Measurements from ENCODE around the gene TTC7B. TPM values are rescaled to one million over a fixed set of nuclear protein-coding genes. Genes with fewer than 3 reads are reported as not detected.

TTC7B gene
- total RNA-seq, 1 experiment from 2014 or later, result 40.9 TPM

GRCh38 chr14:90564496-90564895 lies 251.7 kb downstream of the TTC7B start:
- ATAC-seq (no peak), DNase-seq (ENCODE audit: low read depth, low spot score) (no peak)
- no TSS peak for BruUV-seq (replicated peaks)
- Histone ChIP-seq H3K4me3 (ENCODE audit: low read depth in 2 of 2, low read length in 2 of 2) (no peak overlapping the region), H3K27me3 (ENCODE audit: control insufficient read depth, insufficient read depth, low read length) (no peaks in the 10 kb centered on the region), H3K36me3 (ENCODE audit: control insufficient read depth, insufficient read depth, low read length) (no peaks in the 10 kb centered on the region), H3K9me3 (ENCODE audit: control insufficient read depth, insufficient read depth, low read depth, low read length) (no peaks in the 10 kb centered on the region), H3K4me1 (ENCODE audit: control insufficient read depth, insufficient read depth, low read length) (no peaks in the 10 kb centered on the region), H3K27ac (ENCODE audit: low read length) (no peak overlapping the region)
- intact Hi-C loops (cut with micrococcal nuclease; ENCODE audit: unreplicated experiment), result no loop called here
- TF ChIP-seq SIN3A (IDR thresholded peaks at IDR 0.05; ENCODE audit: borderline replicate concordance, insufficient read depth, low read depth, low read length), result no peak
- TF ChIP-seq POLR2AphosphoS5 (IDR thresholded peaks at IDR 0.05; ENCODE audit: low read depth, low read length), result no peak
- TF ChIP-seq, protein P1, sequence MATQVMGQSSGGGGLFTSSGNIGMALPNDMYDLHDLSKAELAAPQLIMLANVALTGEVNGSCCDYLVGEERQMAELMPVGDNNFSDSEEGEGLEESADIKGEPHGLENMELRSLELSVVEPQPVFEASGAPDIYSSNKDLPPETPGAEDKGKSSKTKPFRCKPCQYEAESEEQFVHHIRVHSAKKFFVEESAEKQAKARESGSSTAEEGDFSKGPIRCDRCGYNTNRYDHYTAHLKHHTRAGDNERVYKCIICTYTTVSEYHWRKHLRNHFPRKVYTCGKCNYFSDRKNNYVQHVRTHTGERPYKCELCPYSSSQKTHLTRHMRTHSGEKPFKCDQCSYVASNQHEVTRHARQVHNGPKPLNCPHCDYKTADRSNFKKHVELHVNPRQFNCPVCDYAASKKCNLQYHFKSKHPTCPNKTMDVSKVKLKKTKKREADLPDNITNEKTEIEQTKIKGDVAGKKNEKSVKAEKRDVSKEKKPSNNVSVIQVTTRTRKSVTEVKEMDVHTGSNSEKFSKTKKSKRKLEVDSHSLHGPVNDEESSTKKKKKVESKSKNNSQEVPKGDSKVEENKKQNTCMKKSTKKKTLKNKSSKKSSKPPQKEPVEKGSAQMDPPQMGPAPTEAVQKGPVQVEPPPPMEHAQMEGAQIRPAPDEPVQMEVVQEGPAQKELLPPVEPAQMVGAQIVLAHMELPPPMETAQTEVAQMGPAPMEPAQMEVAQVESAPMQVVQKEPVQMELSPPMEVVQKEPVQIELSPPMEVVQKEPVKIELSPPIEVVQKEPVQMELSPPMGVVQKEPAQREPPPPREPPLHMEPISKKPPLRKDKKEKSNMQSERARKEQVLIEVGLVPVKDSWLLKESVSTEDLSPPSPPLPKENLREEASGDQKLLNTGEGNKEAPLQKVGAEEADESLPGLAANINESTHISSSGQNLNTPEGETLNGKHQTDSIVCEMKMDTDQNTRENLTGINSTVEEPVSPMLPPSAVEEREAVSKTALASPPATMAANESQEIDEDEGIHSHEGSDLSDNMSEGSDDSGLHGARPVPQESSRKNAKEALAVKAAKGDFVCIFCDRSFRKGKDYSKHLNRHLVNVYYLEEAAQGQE (IDR thresholded peaks at IDR 0.05; ENCODE audit: insufficient read depth in 1 of 2, low read depth in 2 of 2, low read length in 1 of 2), result no peak
- TF ChIP-seq, protein P2, sequence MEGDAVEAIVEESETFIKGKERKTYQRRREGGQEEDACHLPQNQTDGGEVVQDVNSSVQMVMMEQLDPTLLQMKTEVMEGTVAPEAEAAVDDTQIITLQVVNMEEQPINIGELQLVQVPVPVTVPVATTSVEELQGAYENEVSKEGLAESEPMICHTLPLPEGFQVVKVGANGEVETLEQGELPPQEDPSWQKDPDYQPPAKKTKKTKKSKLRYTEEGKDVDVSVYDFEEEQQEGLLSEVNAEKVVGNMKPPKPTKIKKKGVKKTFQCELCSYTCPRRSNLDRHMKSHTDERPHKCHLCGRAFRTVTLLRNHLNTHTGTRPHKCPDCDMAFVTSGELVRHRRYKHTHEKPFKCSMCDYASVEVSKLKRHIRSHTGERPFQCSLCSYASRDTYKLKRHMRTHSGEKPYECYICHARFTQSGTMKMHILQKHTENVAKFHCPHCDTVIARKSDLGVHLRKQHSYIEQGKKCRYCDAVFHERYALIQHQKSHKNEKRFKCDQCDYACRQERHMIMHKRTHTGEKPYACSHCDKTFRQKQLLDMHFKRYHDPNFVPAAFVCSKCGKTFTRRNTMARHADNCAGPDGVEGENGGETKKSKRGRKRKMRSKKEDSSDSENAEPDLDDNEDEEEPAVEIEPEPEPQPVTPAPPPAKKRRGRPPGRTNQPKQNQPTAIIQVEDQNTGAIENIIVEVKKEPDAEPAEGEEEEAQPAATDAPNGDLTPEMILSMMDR (IDR thresholded peaks at IDR 0.05), result no peak
- no peak for TF ChIP-seq TCF7L2 (IDR thresholded peaks at IDR 0.05; ENCODE audit: low read depth, low read length)
- CTCF ChIA-PET, result no interaction called here
- POLR2A ChIA-PET, result no interaction called here
- in situ Hi-C loops (cut with HindIII; ENCODE audit: low pct_unique_long_range_greater_than_20kb, low sequenced_read_pairs), result no loop called here

DNA sequence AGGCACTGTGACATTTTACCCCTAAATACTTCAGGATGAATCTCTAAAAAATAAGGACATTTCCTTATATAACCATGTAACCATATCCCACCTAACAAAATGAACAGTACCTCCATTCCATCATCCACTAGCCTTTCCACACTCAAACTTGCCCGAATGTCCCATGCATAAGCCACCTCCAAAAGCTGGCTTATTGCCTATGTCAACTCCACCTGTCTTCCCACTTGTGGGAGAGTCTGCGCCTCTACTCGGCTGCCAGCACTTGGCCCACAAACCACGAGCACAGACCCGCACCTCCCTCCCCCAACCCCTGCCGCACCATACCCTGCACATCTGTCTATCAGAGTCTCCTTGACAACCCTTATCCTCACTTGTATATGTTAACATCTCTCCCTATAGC lies 253.6 kb downstream of the TTC7B start:
- intact Hi-C loops (cut with micrococcal nuclease; ENCODE audit: unreplicated experiment) (no loop called here), in situ Hi-C loops (cut with HindIII; ENCODE audit: low pct_unique_long_range_greater_than_20kb, low sequenced_read_pairs) (no loop called here)
- TF ChIP-seq TCF7L2 (IDR thresholded peaks at IDR 0.05; ENCODE audit: low read depth, low read length) (no peak), SIN3A (IDR thresholded peaks at IDR 0.05; ENCODE audit: borderline replicate concordance, insufficient read depth, low read depth, low read length) (no peak), POLR2AphosphoS5 (IDR thresholded peaks at IDR 0.05; ENCODE audit: low read depth, low read length) (no peak)
- TF ChIP-seq, protein P1 (IDR thresholded peaks at IDR 0.05; ENCODE audit: insufficient read depth in 1 of 2, low read depth in 2 of 2, low read length in 1 of 2), result no peak
- no TSS peak for BruUV-seq (replicated peaks)
- H3K4me1 ChIP-seq (ENCODE audit: control insufficient read depth, insufficient read depth, low read length), result no peaks in the 10 kb centered on the region
- DNase-seq (ENCODE audit: low read depth, low spot score) (no peak), ATAC-seq (no peak)
- H3K36me3 ChIP-seq (ENCODE audit: control insufficient read depth, insufficient read depth, low read length), result no peaks in the 10 kb centered on the region
- no peaks in the 10 kb centered on the region for H3K9me3 ChIP-seq (ENCODE audit: control insufficient read depth, insufficient read depth, low read depth, low read length)
- no peak overlapping the region for H3K27ac ChIP-seq (ENCODE audit: low read length)
- H3K27me3 ChIP-seq (ENCODE audit: control insufficient read depth, insufficient read depth, low read length), result no peaks in the 10 kb centered on the region
- POLR2A ChIA-PET, result no interaction called here
- CTCF ChIA-PET, result no interaction called here
- no peak overlapping the region for H3K4me3 ChIP-seq (ENCODE audit: low read depth in 2 of 2, low read length in 2 of 2)
